IMR-90 (cell line): ENCODE measurements around the gene IL6. TPM values are rescaled to one million over a fixed set of nuclear protein-coding genes. Genes with fewer than 3 reads are reported as not detected.

Source experiments
- ATAC-seq: fragments of 200-7000 bp; cut with Tn5 transposase; 2 replicates; pipeline ENCODE4 v1.9.1; 2020; ENCODE audit warnings: low read depth, mild to moderate bottlenecking, moderate library complexity
- BruUV-seq: library from RNA; stranded (reverse); fragments of 400-500 nt; replicated peaks from 2 replicates; lab custom pipeline; 2021; lab: Mats Ljungman, UMichigan
- CTCF ChIA-PET: fragments of 300-600 bp; formaldehyde crosslinking; extraction: SDS; loops from one replicate; lab custom pipeline; 2021; ENCODE audit warnings: antibody characterized with exemption; lab: Yijun Ruan, JAX
- POLR2A ChIA-PET: fragments of 300-600 bp; sonication (Branson Sonifier 250); formaldehyde crosslinking; loops from one replicate; lab custom pipeline; 2022; ENCODE audit warnings: antibody characterized with exemption; ENCODE audit not compliant: unreplicated experiment; lab: Charles Lee
- DNase-seq: peaks from one replicate; pipeline ENCODE4 v3.0.0; 2013
- H2AFZ ChIP-seq: replicated peaks from 2 replicates; pipeline ENCODE3; 2013; ENCODE audit warnings: low read length, mild to moderate bottlenecking; ENCODE audit not compliant: poor library complexity
- H2AK5ac ChIP-seq: 2 replicates; pipeline ENCODE4 v1.6.1; 2013; ENCODE audit warnings: low read depth, low read length, inconsistent platforms
- H2AK9ac ChIP-seq: replicated peaks from 2 replicates; pipeline ENCODE3; 2013; ENCODE audit warnings: mild to moderate bottlenecking, low read depth, low read length, moderate library complexity; ENCODE audit not compliant: poor library complexity
- H2BK120ac ChIP-seq: 2 replicates; pipeline ENCODE4 v1.6.1; 2013; ENCODE audit warnings: low read depth, low read length, inconsistent platforms
- H2BK15ac ChIP-seq: 3 replicates; pipeline ENCODE4 v1.6.1; 2013; ENCODE audit warnings: low read depth, low read length, inconsistent platforms
- H2BK20ac ChIP-seq: 2 replicates; pipeline ENCODE4 v1.6.1; 2013; ENCODE audit warnings: low read depth, mild to moderate bottlenecking, inconsistent platforms, low read length, moderate library complexity
- H2BK5ac ChIP-seq: 2 replicates; pipeline ENCODE4 v1.6.1; 2013; ENCODE audit warnings: mild to moderate bottlenecking, low read depth, low read length, inconsistent platforms; ENCODE audit not compliant: poor library complexity, severe bottlenecking
- H3K14ac ChIP-seq: replicated peaks from 2 replicates; pipeline ENCODE4 v1.6.1; 2013; ENCODE audit warnings: low read depth, low read length, inconsistent platforms
- H3K18ac ChIP-seq: 2 replicates; pipeline ENCODE4 v1.6.1; 2013; ENCODE audit warnings: low read depth, low read length, control low read depth
- H3K23ac ChIP-seq: 2 replicates; pipeline ENCODE4 v1.6.1; 2013; ENCODE audit warnings: low read depth, low read length, inconsistent platforms
- H3K27ac ChIP-seq: 2 replicates; pipeline ENCODE4 v1.5.1; 2013; ENCODE audit warnings: mild to moderate bottlenecking, control low read depth, low read length; ENCODE audit not compliant: insufficient read depth
- H3K27me3 ChIP-seq: 2 replicates; pipeline ENCODE4 v1.6.1; 2013; ENCODE audit warnings: low read length; ENCODE audit not compliant: control insufficient read depth, insufficient read depth
- H3K36me3 ChIP-seq: 2 replicates; pipeline ENCODE4 v1.6.1; 2013; ENCODE audit warnings: low read length, mixed read lengths; ENCODE audit not compliant: control insufficient read depth, insufficient read depth
- H3K4ac ChIP-seq: 2 replicates; pipeline ENCODE4 v1.6.1; 2013; ENCODE audit warnings: low read depth, low read length, inconsistent platforms
- H3K4me1 ChIP-seq: 2 replicates; pipeline ENCODE4 v1.6.1; 2013; ENCODE audit warnings: low read length, mixed read lengths; ENCODE audit not compliant: control insufficient read depth, insufficient read depth
- H3K4me2 ChIP-seq: 2 replicates; pipeline ENCODE4 v1.6.1; 2013; ENCODE audit warnings: low read depth, mild to moderate bottlenecking, control low read depth, low read length, moderate library complexity
- H3K4me3 ChIP-seq: 2 replicates; pipeline ENCODE4 v1.5.1; 2013; ENCODE audit warnings: low read depth, mild to moderate bottlenecking, control low read depth, low read length, moderate library complexity; ENCODE audit not compliant: insufficient read depth
- H3K56ac ChIP-seq: 2 replicates; pipeline ENCODE4 v1.6.1; 2013; ENCODE audit warnings: low read length, inconsistent platforms; ENCODE audit not compliant: insufficient read depth; ENCODE audit errors: extremely low read depth
- H3K79me1 ChIP-seq, 2 experiments: 2 replicates each; pipeline ENCODE4 v1.6.1; 2013; ENCODE audit warnings: low read length in 2 of 2, inconsistent platforms in 1 of 2, low read depth in 1 of 2
- H3K9ac ChIP-seq: 2 replicates; pipeline ENCODE4 v1.6.1; 2013; ENCODE audit warnings: low read depth, low read length, control low read depth
- H3K9me1 ChIP-seq: 2 replicates; pipeline ENCODE4 v1.6.1; 2013; ENCODE audit warnings: low read length, inconsistent platforms; ENCODE audit not compliant: insufficient read depth
- H3K9me3 ChIP-seq: 2 replicates; pipeline ENCODE4 v1.6.1; 2013; ENCODE audit warnings: low read length; ENCODE audit not compliant: control insufficient read depth, insufficient read depth
- H4K20me1 ChIP-seq: 2 replicates; pipeline ENCODE4 v1.6.1; 2013; ENCODE audit warnings: low read length, inconsistent platforms; ENCODE audit not compliant: insufficient read depth
- H4K5ac ChIP-seq: 2 replicates; pipeline ENCODE4 v1.6.1; 2013; ENCODE audit warnings: mild to moderate bottlenecking, low read depth, low read length, control low read depth
- H4K8ac ChIP-seq, 2 experiments: 2 replicates each; pipeline ENCODE4 v1.6.1; 2013; ENCODE audit warnings: low read depth in 2 of 2, low read length in 2 of 2, control low read depth in 1 of 2, inconsistent platforms in 1 of 2
- H4K91ac ChIP-seq: 2 replicates; pipeline ENCODE4 v1.6.1; 2013; ENCODE audit warnings: low read depth, low read length, inconsistent platforms; ENCODE audit not compliant: insufficient read depth
- BHLHE40 ChIP-seq: fragments of 150-350 bp; IDR thresholded peaks from 2 replicates; pipeline ENCODE4 v1.6.1; 2016; ENCODE audit warnings: mild to moderate bottlenecking, low read depth, low read length
- CEBPB ChIP-seq: IDR thresholded peaks from 2 replicates; pipeline ENCODE4 v1.6.1; 2012; ENCODE audit warnings: low read depth, low read length, improper control_type of control experiment
- CHD1 ChIP-seq: IDR thresholded peaks from 2 replicates; pipeline ENCODE4 v1.6.1; 2012; ENCODE audit warnings: low read depth, low read length, improper control_type of control experiment
- FOS ChIP-seq: fragments of 150-350 bp; IDR thresholded peaks from 2 replicates; pipeline ENCODE4 v1.6.1; 2016; ENCODE audit warnings: low read depth, low read length
- MAFK ChIP-seq: IDR thresholded peaks from 2 replicates; pipeline ENCODE4 v1.6.1; 2012; ENCODE audit warnings: low read depth, low read length, improper control_type of control experiment
- MAZ ChIP-seq: IDR thresholded peaks from 2 replicates; pipeline ENCODE4 v1.6.1; 2012; ENCODE audit warnings: low read depth, mild to moderate bottlenecking, low read length, improper control_type of control experiment, moderate library complexity, borderline replicate concordance
- MXI1 ChIP-seq: IDR thresholded peaks from 2 replicates; pipeline ENCODE4 v1.6.1; 2012; ENCODE audit warnings: low read depth, mild to moderate bottlenecking, low read length, moderate library complexity, borderline replicate concordance
- NFE2L2 ChIP-seq: fragments of 150-350 bp; IDR thresholded peaks from 2 replicates; pipeline ENCODE4 v1.6.1; 2016; ENCODE audit warnings: low read depth, mild to moderate bottlenecking, low read length
- POLR2A ChIP-seq: IDR thresholded peaks from 2 replicates; pipeline ENCODE4 v1.6.1; 2012; ENCODE audit warnings: mild to moderate bottlenecking, low read depth, low read length
- RAD21 ChIP-seq: IDR thresholded peaks from 2 replicates; pipeline ENCODE4 v1.6.1; 2012; ENCODE audit warnings: low read length, improper control_type of control experiment
- RCOR1 ChIP-seq: IDR thresholded peaks from 2 replicates; pipeline ENCODE4 v1.6.1; 2012; ENCODE audit warnings: mild to moderate bottlenecking, low read length, improper control_type of control experiment; ENCODE audit not compliant: insufficient replicate concordance
- RFX5 ChIP-seq: IDR thresholded peaks from 2 replicates; pipeline ENCODE4 v1.8.0; 2012; ENCODE audit warnings: low read depth, mild to moderate bottlenecking, low read length, moderate library complexity
- SMC3 ChIP-seq: fragments of 150-350 bp; IDR thresholded peaks from 2 replicates; pipeline ENCODE4 v1.6.1; 2016; ENCODE audit warnings: low read depth, mild to moderate bottlenecking, antibody characterized with exemption, low read length, moderate library complexity
- WGBS, 2 experiments: methylation state at CpG; one replicate each; pipeline versions ENCODE4 v1.1.5 to v1.1.7; 2013; ENCODE audit warnings: missing lambda C conversion rate in 2 of 2; ENCODE audit not compliant: insufficient read length in 1 of 2; ENCODE audit errors: extremely low coverage in 2 of 2; 5-methylcytosine and 5-hydroxymethylcytosine counted together
- dilution Hi-C: fragments of 300-500 bp; cut with HindIII; formaldehyde crosslinking; loops from one replicate; pipeline ENCODE4 v1.14.3; 2018; ENCODE audit warnings: low sequenced_read_pairs; ENCODE audit not compliant: unreplicated experiment
- in situ Hi-C: fragments of 300-500 bp; cut with MboI; formaldehyde crosslinking; loops from 3 replicates; pipeline ENCODE4 v1.14.3; 2019; ENCODE audit warnings: low sequenced_read_pairs, inconsistent platforms, mixed read lengths
- intact Hi-C: fragments of 100-400 bp; cut with micrococcal nuclease; formaldehyde crosslinking; loops from 2 replicates; pipeline ENCODE4 v1.10.0; 2022
- polyA plus RNA-seq, 3 experiments: library from polyadenylated mRNA; depleted of rRNA; stranded (reverse); fragments of >200 nt; gene quantifications; 2 replicates each; pipeline ENCODE4 v1.2.3, GENCODE V29; 2012; ENCODE audit warnings: low replicate concordance in 1 of 3
- total RNA-seq: library from RNA; depleted of rRNA; stranded (reverse); fragments of >200 nt; gene quantifications from 2 replicates; pipeline ENCODE4 v1.2.3, GENCODE V29; 2012
- TF ChIP-seq, protein P1 (sequence below): conservative IDR thresholded peaks from 2 replicates; pipeline ENCODE4 v1.5.1; 2012; ENCODE audit warnings: mild to moderate bottlenecking, low read depth, low read length, improper control_type of control experiment
- TF ChIP-seq, protein P2 (sequence below): fragments of 150-350 bp; IDR thresholded peaks from 2 replicates; pipeline ENCODE4 v1.6.1; 2016; ENCODE audit warnings: low read depth, mild to moderate bottlenecking, low read length, moderate library complexity, borderline replicate concordance
- TF ChIP-seq, protein P3 (sequence below): fragments of 150-350 bp; IDR thresholded peaks from 2 replicates; pipeline ENCODE4 v1.6.1; 2017; ENCODE audit warnings: mild to moderate bottlenecking, antibody characterized with exemption, low read length, low read depth

IL6 gene
- total and polyA plus RNA-seq, 2 of the 4 experiments (the other 2 are of a cell fraction) = 15.2 to 50.8 TPM

DNA sequence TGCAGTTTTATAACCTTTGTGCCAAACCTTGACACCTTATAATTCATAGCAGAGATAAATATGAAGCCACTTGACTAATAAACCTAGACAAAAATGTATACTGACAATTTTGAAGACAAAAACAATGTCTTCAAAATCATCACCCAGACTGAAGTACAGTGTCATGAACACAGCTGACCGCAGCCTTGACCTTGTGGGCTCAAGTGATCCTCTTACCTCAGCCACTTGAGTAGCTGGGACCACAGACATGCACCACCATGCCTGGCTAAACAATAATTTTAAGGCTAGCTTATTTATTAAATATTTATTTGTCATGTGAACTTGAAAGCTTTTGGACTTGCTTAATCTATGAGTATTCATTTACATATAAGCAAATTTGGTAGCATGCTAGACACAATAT lies 24.3 kb downstream of the IL6 start:
- POLR2A ChIA-PET = no interaction called here
- in situ Hi-C loops = no loop called here
- DNase-seq = no peak
- no peaks in the 10 kb centered on the region for H3K9me3 ChIP-seq
- no peak overlapping the region for H3K9ac ChIP-seq
- H3K23ac ChIP-seq = no peak overlapping the region
- no peak overlapping the region for H4K5ac ChIP-seq
- H3K79me1 ChIP-seq = no peaks in the 10 kb centered on the region
- no peak for TF ChIP-seq MXI1
- no peak for TF ChIP-seq CHD1
- TF ChIP-seq FOS = no peak
- TF ChIP-seq RFX5 = no peak
- TF ChIP-seq, protein P1, sequence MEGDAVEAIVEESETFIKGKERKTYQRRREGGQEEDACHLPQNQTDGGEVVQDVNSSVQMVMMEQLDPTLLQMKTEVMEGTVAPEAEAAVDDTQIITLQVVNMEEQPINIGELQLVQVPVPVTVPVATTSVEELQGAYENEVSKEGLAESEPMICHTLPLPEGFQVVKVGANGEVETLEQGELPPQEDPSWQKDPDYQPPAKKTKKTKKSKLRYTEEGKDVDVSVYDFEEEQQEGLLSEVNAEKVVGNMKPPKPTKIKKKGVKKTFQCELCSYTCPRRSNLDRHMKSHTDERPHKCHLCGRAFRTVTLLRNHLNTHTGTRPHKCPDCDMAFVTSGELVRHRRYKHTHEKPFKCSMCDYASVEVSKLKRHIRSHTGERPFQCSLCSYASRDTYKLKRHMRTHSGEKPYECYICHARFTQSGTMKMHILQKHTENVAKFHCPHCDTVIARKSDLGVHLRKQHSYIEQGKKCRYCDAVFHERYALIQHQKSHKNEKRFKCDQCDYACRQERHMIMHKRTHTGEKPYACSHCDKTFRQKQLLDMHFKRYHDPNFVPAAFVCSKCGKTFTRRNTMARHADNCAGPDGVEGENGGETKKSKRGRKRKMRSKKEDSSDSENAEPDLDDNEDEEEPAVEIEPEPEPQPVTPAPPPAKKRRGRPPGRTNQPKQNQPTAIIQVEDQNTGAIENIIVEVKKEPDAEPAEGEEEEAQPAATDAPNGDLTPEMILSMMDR = no peak
- TF ChIP-seq BHLHE40 = no peak
- TF ChIP-seq MAZ = no peak
- no peak for TF ChIP-seq POLR2A
- TF ChIP-seq CEBPB = no peak
- TF ChIP-seq MAFK = no peak
- TF ChIP-seq, protein P2, sequence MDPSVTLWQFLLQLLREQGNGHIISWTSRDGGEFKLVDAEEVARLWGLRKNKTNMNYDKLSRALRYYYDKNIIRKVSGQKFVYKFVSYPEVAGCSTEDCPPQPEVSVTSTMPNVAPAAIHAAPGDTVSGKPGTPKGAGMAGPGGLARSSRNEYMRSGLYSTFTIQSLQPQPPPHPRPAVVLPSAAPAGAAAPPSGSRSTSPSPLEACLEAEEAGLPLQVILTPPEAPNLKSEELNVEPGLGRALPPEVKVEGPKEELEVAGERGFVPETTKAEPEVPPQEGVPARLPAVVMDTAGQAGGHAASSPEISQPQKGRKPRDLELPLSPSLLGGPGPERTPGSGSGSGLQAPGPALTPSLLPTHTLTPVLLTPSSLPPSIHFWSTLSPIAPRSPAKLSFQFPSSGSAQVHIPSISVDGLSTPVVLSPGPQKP = no peak
- TF ChIP-seq, protein P3, sequence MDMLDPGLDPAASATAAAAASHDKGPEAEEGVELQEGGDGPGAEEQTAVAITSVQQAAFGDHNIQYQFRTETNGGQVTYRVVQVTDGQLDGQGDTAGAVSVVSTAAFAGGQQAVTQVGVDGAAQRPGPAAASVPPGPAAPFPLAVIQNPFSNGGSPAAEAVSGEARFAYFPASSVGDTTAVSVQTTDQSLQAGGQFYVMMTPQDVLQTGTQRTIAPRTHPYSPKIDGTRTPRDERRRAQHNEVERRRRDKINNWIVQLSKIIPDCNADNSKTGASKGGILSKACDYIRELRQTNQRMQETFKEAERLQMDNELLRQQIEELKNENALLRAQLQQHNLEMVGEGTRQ = no peak
- TF ChIP-seq RCOR1 = no peak
- TF ChIP-seq NFE2L2 = no peak
- TF ChIP-seq SMC3 = no peak
- TF ChIP-seq RAD21 = no peak
- H4K8ac ChIP-seq = no peak overlapping the region
- H3K27ac ChIP-seq = no peak overlapping the region
- H3K9me1 ChIP-seq = 0 out of 2 replicates have a peak, but pooled peaks cover 2% of the 10 kb centered on the region
- no peaks in the 10 kb centered on the region for H3K27me3 ChIP-seq
- dilution Hi-C loops = no loop called here
- no peak overlapping the region for H2AK9ac ChIP-seq
- no peak overlapping the region for H3K4me3 ChIP-seq
- no peak overlapping the region for H3K4me2 ChIP-seq
- H3K4ac ChIP-seq = no peak overlapping the region
- no peaks in the 10 kb centered on the region for H3K36me3 ChIP-seq
- no CpG with 5 or more reads among the region's 1 CpG for WGBS, 2 experiments
- H2BK5ac ChIP-seq = no peak overlapping the region
- no TSS peak for BruUV-seq
- H3K14ac ChIP-seq = no peak overlapping the region
- no peak for ATAC-seq
- H4K91ac ChIP-seq = no peak overlapping the region
- H2AFZ ChIP-seq = no peak overlapping the region
- intact Hi-C loops = no loop called here
- H3K18ac ChIP-seq = no peak overlapping the region
- no peaks in the 10 kb centered on the region for H4K20me1 ChIP-seq
- no peak overlapping the region for H2BK20ac ChIP-seq
- no peak overlapping the region for H2AK5ac ChIP-seq
- no peak overlapping the region for H2BK15ac ChIP-seq
- no peak overlapping the region for H2BK120ac ChIP-seq
- CTCF ChIA-PET = interaction anchor here (0.9 kb wide), 1 partner anchor 19 kb away, joined by 3 read pairs; no protein-coding TSS in a partner anchor
- no peaks in the 10 kb centered on the region for H3K4me1 ChIP-seq
- no peak overlapping the region for H3K56ac ChIP-seq
